HEK293 (cell line): ENCODE measurements around the gene ZNF792.

Source experiments
- CTCF ChIA-PET: fragments of 350-600 bp; formaldehyde crosslinking; extraction: SDS; loops from one replicate; lab custom pipeline; 2021; ENCODE audit warnings: antibody characterized with exemption; lab: Yijun Ruan, JAX
- POLR2A ChIA-PET: fragments of 300-600 bp; formaldehyde crosslinking; extraction: SDS; loops from one replicate; lab custom pipeline; 2020; ENCODE audit warnings: antibody characterized with exemption, inconsistent platforms; lab: Yijun Ruan, JAX
- H3K27ac ChIP-seq: fragments of 200-500 bp; sonication (Bioruptor generic); 2 replicates; pipeline ENCODE4 v1.5.1; 2014; ENCODE audit warnings: low read depth, low read length, control low read depth, inconsistent platforms; ENCODE audit errors: extremely low read depth
- H3K36me3 ChIP-seq, 2 experiments: fragments of 200-500 bp in 1 of 2; sonication (Bioruptor generic) in 1 of 2; 1 replicate in 1 of 2; 2 replicates in 1 of 2; pipeline ENCODE4 v1.5.1; 2014 to 2017; ENCODE audit warnings: inconsistent platforms in 2 of 2, low read length in 2 of 2; ENCODE audit not compliant: control insufficient read depth in 2 of 2, insufficient read depth in 1 of 2
- H3K4me1 ChIP-seq: fragments of 200-500 bp; sonication (Bioruptor generic); 2 replicates; pipeline ENCODE4 v1.5.1; 2014; ENCODE audit warnings: mild to moderate bottlenecking, low read length, inconsistent platforms; ENCODE audit not compliant: control insufficient read depth, insufficient read depth
- H3K4me3 ChIP-seq: 2 replicates; pipeline ENCODE4 v1.5.1; 2011; ENCODE audit warnings: low read depth, mild to moderate bottlenecking, control low read depth, low read length, moderate library complexity
- H3K9me3 ChIP-seq: fragments of 200-500 bp; sonication (Bioruptor generic); 2 replicates; pipeline ENCODE4 v1.5.1; 2014; ENCODE audit warnings: low read depth, low read length, inconsistent platforms; ENCODE audit not compliant: control insufficient read depth, insufficient read depth
- ATF2 ChIP-seq: fragments of 450-650 bp; formaldehyde crosslinking; IDR thresholded peaks from 2 replicates; pipeline ENCODE4 v1.5.1; 2016; ENCODE audit warnings: missing biosample characterization, missing genetic modification characterization, low read depth
- OVOL3 ChIP-seq: fragments of 450-650 bp; formaldehyde crosslinking; IDR thresholded peaks from 2 replicates; pipeline ENCODE4 v1.5.1; 2016; ENCODE audit warnings: missing biosample characterization, missing genetic modification characterization
- TCF7L2 ChIP-seq: IDR thresholded peaks from 2 replicates; pipeline ENCODE4 v1.6.1; 2011; ENCODE audit warnings: low read depth, mild to moderate bottlenecking, inconsistent platforms, low read length, moderate library complexity, borderline replicate concordance
- YY1 ChIP-seq: fragments of 450-650 bp; formaldehyde crosslinking; IDR thresholded peaks from 2 replicates; pipeline ENCODE4 v1.5.1; 2018; ENCODE audit warnings: missing biosample characterization, missing genetic modification characterization
- ZBTB21 ChIP-seq: fragments of 450-650 bp; formaldehyde crosslinking; IDR thresholded peaks from 2 replicates; pipeline ENCODE4 v1.5.1; 2017; ENCODE audit warnings: missing biosample characterization, missing genetic modification characterization
- ZEB2 ChIP-seq: fragments of 450-650 bp; formaldehyde crosslinking; IDR thresholded peaks from 2 replicates; pipeline ENCODE4 v1.5.1; 2016; ENCODE audit warnings: missing biosample characterization, missing genetic modification characterization
- ZNF2 ChIP-seq: fragments of 450-650 bp; formaldehyde crosslinking; IDR thresholded peaks from 2 replicates; pipeline ENCODE4 v1.5.1; 2016; ENCODE audit warnings: missing biosample characterization, missing genetic modification characterization
- ZNF211 ChIP-seq: fragments of 450-650 bp; formaldehyde crosslinking; IDR thresholded peaks from 2 replicates; pipeline ENCODE4 v1.5.1; 2016; ENCODE audit warnings: low read depth, missing biosample characterization, missing genetic modification characterization
- ZNF280C ChIP-seq: fragments of 450-650 bp; formaldehyde crosslinking; IDR thresholded peaks from 2 replicates; pipeline ENCODE4 v1.5.1; 2016; ENCODE audit warnings: missing biosample characterization, missing genetic modification characterization
- ZNF292 ChIP-seq: fragments of 450-650 bp; formaldehyde crosslinking; IDR thresholded peaks from 2 replicates; pipeline ENCODE4 v1.5.1; 2016; ENCODE audit warnings: low read depth, missing biosample characterization, missing genetic modification characterization, borderline replicate concordance
- ZNF324 ChIP-seq: fragments of 450-650 bp; formaldehyde crosslinking; IDR thresholded peaks from 2 replicates; pipeline ENCODE4 v1.5.1; 2016; ENCODE audit warnings: missing biosample characterization, missing genetic modification characterization
- ZNF341 ChIP-seq: fragments of 450-650 bp; formaldehyde crosslinking; IDR thresholded peaks from 2 replicates; pipeline ENCODE4; 2016; ENCODE audit warnings: low read depth, missing biosample characterization, missing genetic modification characterization
- ZNF423 ChIP-seq: fragments of 450-650 bp; formaldehyde crosslinking; IDR thresholded peaks from 2 replicates; pipeline ENCODE4 v1.5.1; 2016; ENCODE audit warnings: missing biosample characterization, missing genetic modification characterization
- ZNF48 ChIP-seq: fragments of 450-650 bp; formaldehyde crosslinking; IDR thresholded peaks from 2 replicates; pipeline ENCODE4 v1.5.1; 2016; ENCODE audit warnings: missing biosample characterization, missing genetic modification characterization
- ZNF639 ChIP-seq: fragments of 450-650 bp; formaldehyde crosslinking; IDR thresholded peaks from 2 replicates; pipeline ENCODE4 v1.5.1; 2016; ENCODE audit warnings: missing biosample characterization, missing genetic modification characterization
- ZNF670 ChIP-seq: fragments of 450-650 bp; formaldehyde crosslinking; IDR thresholded peaks from 2 replicates; pipeline ENCODE4 v1.5.1; 2016; ENCODE audit warnings: missing biosample characterization, missing genetic modification characterization, low read depth
- ZNF776 ChIP-seq: fragments of 450-650 bp; formaldehyde crosslinking; IDR thresholded peaks from 2 replicates; pipeline ENCODE4 v1.5.0; 2017; ENCODE audit warnings: missing biosample characterization, missing genetic modification characterization, borderline replicate concordance
- ZNF837 ChIP-seq: fragments of 450-650 bp; formaldehyde crosslinking; IDR thresholded peaks from 2 replicates; pipeline ENCODE4 v1.5.1; 2016; ENCODE audit warnings: missing biosample characterization, missing genetic modification characterization
- TF ChIP-seq, protein P1 (sequence below): fragments of 450-650 bp; formaldehyde crosslinking; IDR thresholded peaks from 2 replicates; pipeline ENCODE4 v1.5.1; 2017; ENCODE audit warnings: missing biosample characterization, missing genetic modification characterization
- TF ChIP-seq, protein P2 (sequence below): fragments of 450-650 bp; formaldehyde crosslinking; IDR thresholded peaks from 2 replicates; pipeline ENCODE4 v1.5.1; 2017; ENCODE audit warnings: missing biosample characterization, missing genetic modification characterization
- TF ChIP-seq, protein P3 (sequence below): fragments of 450-650 bp; formaldehyde crosslinking; IDR thresholded peaks from 2 replicates; pipeline ENCODE4 v1.5.1; 2017; ENCODE audit warnings: missing biosample characterization, missing genetic modification characterization

Gene ZNF792

GRCh38 chr19:34963573-34964406 lies at the start of gene ZNF792:
TSS of gene ZNF792 (minus strand) at chr19:34964229. CDS start at chr19:34963662, 567 bp downstream.
- CTCF ChIA-PET: interaction anchor here (0.6 to 6.3 kb wide), 7 partner anchors 9 to 1019 kb away, joined by 3 to 52 read pairs (median 3); partner anchors contain the start of gene ZNF30
- Histone ChIP-seq H3K36me3 (peaks cover 9 to 33% of the 10 kb centered on the region in 2 experiments), H3K4me3 (peak within 1 kb of the TSS; percentile 57), H3K4me1 (peaks cover 16% of the 10 kb centered on the region), H3K9me3 (peaks cover 6% of the 10 kb centered on the region; the same call in 1 of the 2 replicates), H3K27ac (peak within 1 kb of the TSS; percentile 84)
- POLR2A ChIA-PET: interaction anchor here (0.8 to 1.6 kb wide), 4 partner anchors 9 to 63 kb away, joined by 3 to 9 read pairs (median 4); partner anchors contain the start of gene ZNF30
- TF ChIP-seq ZNF670 (tag by site-specific recombination): no peak
- TF ChIP-seq ZBTB21 (tag by site-specific recombination): peak; percentile 55; the same call in 1 of the 2 replicates
- TF ChIP-seq ZEB2 (tag by site-specific recombination): peak; percentile 92
- TF ChIP-seq ZNF837 (tag by site-specific recombination): peak; percentile 5; the same call in 1 of the 2 replicates
- TF ChIP-seq, protein P1, sequence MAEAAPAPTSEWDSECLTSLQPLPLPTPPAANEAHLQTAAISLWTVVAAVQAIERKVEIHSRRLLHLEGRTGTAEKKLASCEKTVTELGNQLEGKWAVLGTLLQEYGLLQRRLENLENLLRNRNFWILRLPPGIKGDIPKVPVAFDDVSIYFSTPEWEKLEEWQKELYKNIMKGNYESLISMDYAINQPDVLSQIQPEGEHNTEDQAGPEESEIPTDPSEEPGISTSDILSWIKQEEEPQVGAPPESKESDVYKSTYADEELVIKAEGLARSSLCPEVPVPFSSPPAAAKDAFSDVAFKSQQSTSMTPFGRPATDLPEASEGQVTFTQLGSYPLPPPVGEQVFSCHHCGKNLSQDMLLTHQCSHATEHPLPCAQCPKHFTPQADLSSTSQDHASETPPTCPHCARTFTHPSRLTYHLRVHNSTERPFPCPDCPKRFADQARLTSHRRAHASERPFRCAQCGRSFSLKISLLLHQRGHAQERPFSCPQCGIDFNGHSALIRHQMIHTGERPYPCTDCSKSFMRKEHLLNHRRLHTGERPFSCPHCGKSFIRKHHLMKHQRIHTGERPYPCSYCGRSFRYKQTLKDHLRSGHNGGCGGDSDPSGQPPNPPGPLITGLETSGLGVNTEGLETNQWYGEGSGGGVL (tag by site-specific recombination): peak; percentile 84
- no peak for TF ChIP-seq ZNF48 (tag by site-specific recombination)
- no peak for TF ChIP-seq ZNF211 (tag by site-specific recombination)
- peak; percentile 78 for TF ChIP-seq ZNF423
- TF ChIP-seq ZNF2 (tag by site-specific recombination): peak; percentile 94
- no peak for TF ChIP-seq ZNF280C (tag by site-specific recombination)
- no peak for TF ChIP-seq ZNF639
- TF ChIP-seq YY1 (tag by site-specific recombination): peak; percentile 44; the same call in 1 of the 2 replicates
- TF ChIP-seq, protein P2, sequence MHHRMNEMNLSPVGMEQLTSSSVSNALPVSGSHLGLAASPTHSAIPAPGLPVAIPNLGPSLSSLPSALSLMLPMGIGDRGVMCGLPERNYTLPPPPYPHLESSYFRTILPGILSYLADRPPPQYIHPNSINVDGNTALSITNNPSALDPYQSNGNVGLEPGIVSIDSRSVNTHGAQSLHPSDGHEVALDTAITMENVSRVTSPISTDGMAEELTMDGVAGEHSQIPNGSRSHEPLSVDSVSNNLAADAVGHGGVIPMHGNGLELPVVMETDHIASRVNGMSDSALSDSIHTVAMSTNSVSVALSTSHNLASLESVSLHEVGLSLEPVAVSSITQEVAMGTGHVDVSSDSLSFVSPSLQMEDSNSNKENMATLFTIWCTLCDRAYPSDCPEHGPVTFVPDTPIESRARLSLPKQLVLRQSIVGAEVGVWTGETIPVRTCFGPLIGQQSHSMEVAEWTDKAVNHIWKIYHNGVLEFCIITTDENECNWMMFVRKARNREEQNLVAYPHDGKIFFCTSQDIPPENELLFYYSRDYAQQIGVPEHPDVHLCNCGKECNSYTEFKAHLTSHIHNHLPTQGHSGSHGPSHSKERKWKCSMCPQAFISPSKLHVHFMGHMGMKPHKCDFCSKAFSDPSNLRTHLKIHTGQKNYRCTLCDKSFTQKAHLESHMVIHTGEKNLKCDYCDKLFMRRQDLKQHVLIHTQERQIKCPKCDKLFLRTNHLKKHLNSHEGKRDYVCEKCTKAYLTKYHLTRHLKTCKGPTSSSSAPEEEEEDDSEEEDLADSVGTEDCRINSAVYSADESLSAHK: peak; percentile 57; the same call in 1 of the 2 replicates
- no peak for TF ChIP-seq ZNF776 (tag by site-specific recombination)
- TF ChIP-seq ZNF292: no peak
- TF ChIP-seq OVOL3: no peak
- TF ChIP-seq ZNF341: peak; percentile 58
- TF ChIP-seq, protein P3, sequence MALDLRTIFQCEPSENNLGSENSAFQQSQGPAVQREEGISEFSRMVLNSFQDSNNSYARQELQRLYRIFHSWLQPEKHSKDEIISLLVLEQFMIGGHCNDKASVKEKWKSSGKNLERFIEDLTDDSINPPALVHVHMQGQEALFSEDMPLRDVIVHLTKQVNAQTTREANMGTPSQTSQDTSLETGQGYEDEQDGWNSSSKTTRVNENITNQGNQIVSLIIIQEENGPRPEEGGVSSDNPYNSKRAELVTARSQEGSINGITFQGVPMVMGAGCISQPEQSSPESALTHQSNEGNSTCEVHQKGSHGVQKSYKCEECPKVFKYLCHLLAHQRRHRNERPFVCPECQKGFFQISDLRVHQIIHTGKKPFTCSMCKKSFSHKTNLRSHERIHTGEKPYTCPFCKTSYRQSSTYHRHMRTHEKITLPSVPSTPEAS (tag by site-specific recombination): peak; percentile 51
- no peak for TF ChIP-seq ATF2
- TF ChIP-seq ZNF324: peak; percentile 75
- TF ChIP-seq TCF7L2: no peak
